Transverse colon (tissue), 3 donors: Measurements from ENCODE around the gene SLC26A5.

ENCODE experiments used
- CTCF ChIP-seq, 5 experiments: fragments of 200-600 bp in 3 of 5; fragments of 450-650 bp in 2 of 5; sonication (generic) in 3 of 5; IDR thresholded peaks; 1 replicate in 2 of 5; 2 replicates in 3 of 5; pipeline ENCODE4 v1.5.1; 2016 to 2017; ENCODE audit warnings: antibody characterized with exemption in 5 of 5, inconsistent platforms in 3 of 5, mild to moderate bottlenecking in 2 of 5, moderate library complexity in 1 of 5
- EP300 ChIP-seq: sonication (generic); formaldehyde crosslinking; IDR thresholded peaks from one replicate; pipeline ENCODE4 v1.6.1; 2017; ENCODE audit warnings: antibody characterized with exemption, low read depth

DNA sequence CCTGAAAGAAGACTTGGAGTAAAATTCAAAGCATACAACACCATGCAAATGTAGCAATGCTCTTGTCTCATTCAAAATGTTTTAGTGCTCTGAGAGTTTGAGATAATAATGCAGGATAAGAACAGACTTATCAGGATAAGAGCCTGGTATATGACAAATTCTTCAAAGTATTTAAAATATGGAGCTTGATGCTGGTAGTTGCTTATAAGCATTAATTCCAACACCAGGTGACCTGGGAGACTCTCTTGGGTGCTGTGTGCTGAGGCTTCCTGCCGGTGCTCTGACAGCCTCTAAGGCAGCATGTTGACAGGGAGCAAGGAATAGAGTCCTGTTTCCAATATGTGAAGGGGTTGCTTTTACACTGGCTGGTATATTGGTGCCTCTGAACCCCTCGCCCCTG is 34.8 kb upstream of the SLC26A5 start:
- TF ChIP-seq CTCF (IDR thresholded peaks at IDR 0.05): no peak
- no peak for TF ChIP-seq EP300
